Ecto neural progenitor cell (in vitro differentiated cells): Measurements from ENCODE around the gene SOD1.

ENCODE experiments used
- DNase-seq: peaks from one replicate; pipeline ENCODE4 v3.0.0-alpha.2; 2018; ENCODE audit warnings: low spot score

Gene SOD1

GRCh38 chr21:31683029-31683428 is 23.5 kb downstream of the SOD1 start:
- no peak for DNase-seq

DNA sequence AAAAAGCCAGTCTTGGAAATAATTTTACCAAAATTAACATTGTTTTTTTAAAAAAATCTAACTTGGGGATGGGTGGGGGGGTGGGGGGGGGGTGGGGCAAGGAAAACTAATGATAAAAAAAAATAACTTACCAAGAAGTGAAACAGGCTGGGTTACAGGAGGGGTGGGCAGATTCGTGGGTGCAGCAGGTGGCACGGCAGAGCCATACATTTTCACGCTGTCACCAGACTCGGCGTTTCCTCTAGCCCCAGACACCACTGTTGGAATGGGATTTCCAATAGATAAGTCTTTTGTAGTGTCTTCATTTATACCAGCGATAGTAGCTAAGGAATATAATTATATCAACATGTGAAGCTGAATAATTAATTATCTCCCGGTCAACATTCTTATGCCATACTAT is 25.4 kb downstream of the SOD1 start:
- no peak for DNase-seq

GRCh38 chr21:31686272-31686915 is 26.9 kb downstream of the SOD1 start:
- DNase-seq = no peak

DNA sequence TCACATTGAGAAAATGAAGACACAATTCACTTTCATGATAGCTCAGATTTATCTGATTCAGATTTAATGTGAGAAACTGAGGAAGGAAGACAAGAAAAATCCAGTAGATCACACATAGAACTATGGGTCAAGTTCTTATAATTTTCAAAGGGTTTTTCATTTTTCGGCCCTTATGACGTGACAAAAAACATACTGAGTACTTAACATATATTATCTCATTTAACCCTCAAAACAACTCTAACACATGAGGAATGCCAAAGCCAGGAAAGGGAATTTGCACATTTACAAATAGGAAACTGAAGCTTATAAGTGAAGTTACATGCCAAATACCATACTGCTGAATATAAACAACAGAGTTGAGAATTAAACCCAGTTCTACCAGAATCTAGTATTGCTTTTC is 27.6 kb downstream of the SOD1 start:
- no peak for DNase-seq

GRCh38 chr21:31688603-31689368 is 29.3 kb downstream of the SOD1 start:
- no peak for DNase-seq

GRCh38 chr21:31693222-31693621 is 33.7 kb downstream of the SOD1 start:
- no peak for DNase-seq

- DNase-seq = no peak
These were observed 36.9 kb downstream of the SOD1 start for GRCh38 chr21:31696424-31696823.

GRCh38 chr21:31698461-31698860 is 39.0 kb downstream of the SOD1 start:
- no peak for DNase-seq

- DNase-seq = no peak
These were observed 40.5 kb downstream of the SOD1 start for GRCh38 chr21:31700040-31700439.

GRCh38 chr21:31706562-31706961 is 47.1 kb downstream of the SOD1 start:
- no peak for DNase-seq

DNA sequence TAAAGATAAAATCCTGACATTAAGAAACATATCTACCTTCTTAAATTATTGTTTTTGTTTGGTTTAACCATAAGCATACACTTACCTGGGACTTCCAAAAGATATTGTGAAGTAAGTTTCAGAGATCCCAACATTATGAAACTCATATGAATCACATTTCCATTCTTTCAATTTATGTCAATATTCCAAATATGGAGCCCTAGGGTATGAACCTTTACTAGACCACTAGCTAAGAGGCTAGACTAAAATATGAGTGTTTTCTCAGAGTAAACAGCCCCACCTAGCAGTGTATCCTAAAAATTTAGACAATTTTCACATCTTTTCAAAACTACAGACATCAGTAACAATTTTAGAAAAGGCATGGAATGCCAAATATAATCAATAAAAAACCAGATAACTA is 48.0 kb downstream of the SOD1 start:
- DNase-seq = no peak

GRCh38 chr21:31708541-31708940 is 49.0 kb downstream of the SOD1 start:
- DNase-seq = no peak

DNA sequence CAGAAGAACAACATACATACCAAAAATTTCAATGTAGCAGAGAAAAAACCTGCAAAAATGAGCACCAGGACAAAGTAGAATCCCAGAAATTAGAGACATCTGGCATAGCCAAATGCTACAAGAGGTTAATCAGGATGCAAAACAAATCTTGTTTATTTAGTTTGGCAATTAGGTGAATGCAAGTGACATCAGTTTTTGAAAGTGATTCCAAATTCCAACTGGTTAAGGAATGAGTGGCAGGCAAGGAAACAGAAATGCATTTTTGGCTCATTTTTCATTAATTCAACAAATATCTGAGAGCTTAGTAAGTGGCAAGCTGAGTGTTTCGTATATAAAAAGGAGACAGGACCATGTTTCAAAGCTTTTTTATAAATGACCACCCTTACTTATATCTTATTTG is 51.1 kb downstream of the SOD1 start:
- DNase-seq = no peak

- DNase-seq = no peak
These were observed 51.8 kb downstream of the SOD1 start for GRCh38 chr21:31711326-31711725.

DNA sequence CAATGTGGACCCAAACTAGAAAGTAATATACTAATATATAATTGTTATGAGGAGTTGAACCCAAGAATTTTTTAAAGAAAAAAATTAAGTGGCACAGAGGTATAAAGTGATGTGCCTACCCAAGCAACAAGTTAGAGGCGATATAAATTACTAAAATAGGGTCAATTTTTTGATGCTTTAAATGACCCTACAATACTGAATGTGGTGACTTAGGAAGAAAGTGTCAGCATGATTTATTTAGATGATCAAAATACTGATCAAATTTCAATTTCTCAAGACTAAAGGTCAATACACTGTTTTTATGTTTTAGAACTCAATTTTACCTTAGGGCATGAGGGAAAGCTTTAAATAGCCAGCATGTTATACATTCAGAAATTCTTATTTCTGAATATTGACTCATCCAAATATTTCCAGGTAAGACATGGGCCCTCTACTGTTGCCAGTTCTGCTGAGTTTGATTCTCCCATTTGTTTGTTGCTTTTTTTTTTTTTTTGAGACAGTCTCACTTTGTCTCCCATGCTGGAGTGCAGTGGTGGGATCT is 52.3 kb downstream of the SOD1 start:
- DNase-seq = no peak

DNA sequence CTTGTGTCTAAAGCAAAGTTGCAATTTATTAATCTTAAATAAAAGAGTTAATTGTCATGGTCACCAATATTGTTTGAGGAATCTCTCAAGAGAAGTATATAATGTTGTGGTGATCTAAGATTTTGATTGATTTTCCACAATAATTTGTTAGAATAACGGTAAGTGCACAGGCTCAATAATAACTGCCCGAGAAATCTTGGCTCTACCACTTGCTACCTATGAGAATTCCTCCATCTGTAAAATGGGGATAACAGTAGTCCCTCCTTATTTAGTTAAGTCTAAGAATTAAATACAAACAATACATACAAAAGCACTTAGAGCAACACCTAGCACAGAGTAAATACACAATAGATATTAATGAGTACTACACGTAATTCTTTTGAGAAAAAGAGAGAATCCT is 53.6 kb downstream of the SOD1 start:
- no peak for DNase-seq

DNA sequence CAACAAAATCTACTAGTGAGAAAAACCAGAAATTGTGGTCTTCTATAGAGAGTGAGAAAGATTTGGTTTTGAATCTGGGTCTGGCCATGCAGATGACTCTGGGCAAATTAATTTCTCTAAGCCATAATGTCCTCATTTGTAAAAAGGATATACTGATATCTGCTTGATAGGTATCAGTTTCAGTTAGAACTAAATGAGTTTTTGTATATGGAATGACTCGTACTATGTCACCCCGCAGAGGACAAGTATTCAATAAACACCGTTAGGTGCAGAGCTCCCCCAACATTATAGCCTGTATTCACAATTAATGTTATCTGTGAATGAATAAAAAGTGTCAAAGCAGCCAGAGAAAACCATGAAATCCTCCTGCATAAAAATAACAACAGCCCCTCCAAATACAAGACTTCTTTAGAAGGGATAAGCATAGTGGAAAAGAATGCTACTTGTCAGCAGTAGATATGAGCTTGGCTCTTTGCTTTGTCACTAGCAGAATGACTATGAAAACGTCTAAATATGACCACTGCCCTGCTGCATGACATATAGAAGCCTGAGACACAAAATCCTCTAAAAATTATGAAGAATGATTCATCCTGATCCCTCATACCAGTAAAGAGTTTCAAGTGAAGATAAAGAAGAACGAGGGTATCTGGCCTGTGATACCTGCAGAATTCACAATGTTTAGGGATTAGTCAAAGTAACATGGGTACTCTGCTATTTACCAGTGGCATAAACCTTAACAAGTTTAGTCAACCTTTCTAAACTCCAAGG is 54.7 kb downstream of the SOD1 start:
- DNase-seq = no peak

- DNase-seq = no peak
These were observed 55.4 kb downstream of the SOD1 start for GRCh38 chr21:31714741-31715365.

GRCh38 chr21:31716106-31716505 is 56.6 kb downstream of the SOD1 start:
- DNase-seq = no peak
